Liver (tissue), 9 donors: ENCODE results near the gene IGSF6. TPM values are rescaled to one million over a fixed set of nuclear protein-coding genes. Genes with fewer than 3 reads are reported as not detected.
"Not testable (repeated sequence)": the region's sequence is repeated elsewhere in the genome, so short reads cannot be mapped to it uniquely, and the experiment has no call there.

ENCODE experiments used
- DNase-seq: peaks from one replicate; pipeline ENCODE4 v3.0.0-alpha.2; 2017; ENCODE audit warnings: low spot score
- H3K27ac ChIP-seq, 2 donors: one replicate each; pipeline ENCODE4 v1.7.0; 2013; ENCODE audit warnings: inconsistent platforms in 2 of 2, low read length in 2 of 2, control low read depth in 1 of 2, low read depth in 1 of 2, mild to moderate bottlenecking in 1 of 2
- H3K27me3 ChIP-seq, 4 donors: one replicate each; pipeline versions ENCODE4 v1.6.1 to v1.7.0; 2013; ENCODE audit warnings: low read length in 3 of 4, inconsistent platforms in 1 of 4, mild to moderate bottlenecking in 1 of 4, moderate library complexity in 1 of 4; ENCODE audit not compliant: control insufficient read depth in 4 of 4, insufficient read depth in 4 of 4
- H3K36me3 ChIP-seq, 4 donors: one replicate each; pipeline versions ENCODE4 v1.6.1 to v1.7.0; 2013; ENCODE audit warnings: low read length in 3 of 4, mild to moderate bottlenecking in 3 of 4, low read depth in 1 of 4, moderate library complexity in 1 of 4; ENCODE audit not compliant: control insufficient read depth in 4 of 4, insufficient read depth in 3 of 4
- H3K4me1 ChIP-seq, 4 donors: one replicate each; pipeline versions ENCODE4 v1.6.1 to v1.7.0; 2013; ENCODE audit warnings: low read length in 3 of 4, mild to moderate bottlenecking in 3 of 4, moderate library complexity in 1 of 4; ENCODE audit not compliant: control insufficient read depth in 4 of 4, insufficient read depth in 4 of 4
- H3K4me3 ChIP-seq, 3 donors: one replicate each; pipeline versions ENCODE4 v1.6.1 to v1.7.0; 2013; ENCODE audit warnings: low read length in 3 of 3, control low read depth in 1 of 3, low read depth in 1 of 3, mild to moderate bottlenecking in 1 of 3
- H3K9ac ChIP-seq, 2 donors: one replicate each; pipeline ENCODE4 v1.7.0; 2013; ENCODE audit warnings: low read length in 2 of 2, mild to moderate bottlenecking in 2 of 2, moderate library complexity in 2 of 2, control low read depth in 1 of 2, low read depth in 1 of 2
- H3K9me3 ChIP-seq, 4 donors: one replicate each; pipeline versions ENCODE4 v1.6.1 to v1.7.0; 2013; ENCODE audit warnings: low read length in 3 of 4; ENCODE audit not compliant: control insufficient read depth in 4 of 4
- EGR1 ChIP-seq, 2 donors: IDR thresholded peaks; 2 replicates each; pipeline ENCODE4 v1.6.1; 2016 to 2018; ENCODE audit warnings: antibody characterized with exemption in 2 of 2, low read depth in 2 of 2
- FOXA1 ChIP-seq: IDR thresholded peaks from 2 replicates; pipeline ENCODE4 v1.6.1; 2016; ENCODE audit warnings: antibody characterized with exemption
- GABPA ChIP-seq, 2 donors: IDR thresholded peaks in 1 of 2; conservative IDR thresholded peaks in 1 of 2; 2 replicates each; pipeline ENCODE4 v1.6.1; 2016; ENCODE audit warnings: antibody characterized with exemption in 2 of 2, mild to moderate bottlenecking in 1 of 2, moderate library complexity in 1 of 2
- HNF4A ChIP-seq, 2 donors: conservative IDR thresholded peaks; 2 replicates each; pipeline ENCODE4 v1.6.1; 2016; ENCODE audit warnings: antibody characterized with exemption in 2 of 2, mild to moderate bottlenecking in 2 of 2
- HNF4G ChIP-seq: IDR thresholded peaks from 2 replicates; pipeline ENCODE4 v1.6.1; 2016; ENCODE audit warnings: antibody characterized with exemption
- JUND ChIP-seq, 2 donors: IDR thresholded peaks; 2 replicates each; pipeline ENCODE4 v1.6.1; 2016; ENCODE audit warnings: antibody characterized with exemption in 2 of 2
- NR2F2 ChIP-seq: IDR thresholded peaks from 2 replicates; pipeline ENCODE4 v1.6.1; 2016; ENCODE audit warnings: antibody characterized with exemption
- RXRA ChIP-seq, 2 donors: IDR thresholded peaks; 2 replicates each; pipeline ENCODE4 v1.6.1; 2017 to 2018; ENCODE audit warnings: antibody characterized with exemption in 2 of 2, mild to moderate bottlenecking in 1 of 2
- SP1 ChIP-seq: IDR thresholded peaks from 2 replicates; pipeline ENCODE4 v1.6.1; 2018; ENCODE audit warnings: antibody characterized with exemption, mild to moderate bottlenecking
- TAF1 ChIP-seq: conservative IDR thresholded peaks from 2 replicates; pipeline ENCODE4 v1.6.1; 2016; ENCODE audit warnings: antibody characterized with exemption, mild to moderate bottlenecking
- YY1 ChIP-seq: IDR thresholded peaks from 2 replicates; pipeline ENCODE4 v1.6.1; 2016; ENCODE audit warnings: antibody characterized with exemption, mild to moderate bottlenecking
- WGBS: extraction: QIAGEN DNeasy Blood & Tissue Kit; methylation state at CpG from one replicate; pipeline ENCODE4 v1.1.7; 2013; 5-methylcytosine and 5-hydroxymethylcytosine counted together
- polyA plus RNA-seq, 2 donors: library from polyadenylated mRNA; stranded (reverse) in 1 of 2; unstranded in 1 of 2; fragments of 200-250 nt in 1 of 2; fragments of >200 nt in 1 of 2; fragmentation: Nextera tagmentation in 1 of 2; extraction: Ambion mirVana in 1 of 2; gene quantifications; one replicate each; pipeline versions ENCODE4 v1.2.1 to v1.2.3, GENCODE V29; 2013 to 2015
- total RNA-seq, 2 donors: library from RNA; depleted of rRNA; stranded (reverse); fragments of >200 nt; gene quantifications; one replicate each; pipeline ENCODE4 v1.2.3, GENCODE V29; 2014
- TF ChIP-seq, protein P1 (sequence below): IDR thresholded peaks from 2 replicates; pipeline ENCODE4 v1.6.1; 2016; ENCODE audit warnings: antibody characterized with exemption
- TF ChIP-seq, protein P2 (sequence below): fragments of 150-350 bp; IDR thresholded peaks from 2 replicates; pipeline ENCODE4 v1.5.1; 2017; ENCODE audit warnings: improper control_type of control experiment, low read depth, low read length; ENCODE audit not compliant: missing input control
- TF ChIP-seq, protein P3 (sequence below): IDR thresholded peaks from 2 replicates; pipeline ENCODE4 v1.6.1; 2016; ENCODE audit warnings: antibody characterized with exemption
- TF ChIP-seq, protein P4 (sequence below): IDR thresholded peaks from 2 replicates; pipeline ENCODE4 v1.6.1; 2016; ENCODE audit warnings: antibody characterized with exemption
- TF ChIP-seq, protein P5 (sequence below): IDR thresholded peaks from 2 replicates; pipeline ENCODE4 v1.6.1; 2016; ENCODE audit warnings: antibody characterized with exemption, mild to moderate bottlenecking
- donor health status: healthy.
- donor health status: healthy.
- donor health status: healthy.
- donor health status: healthy.
- donor health status: healthy.

Gene IGSF6
- total and polyA plus RNA-seq, 4 donors: 2.6 to 27.3 (median 5.4) TPM

DNA sequence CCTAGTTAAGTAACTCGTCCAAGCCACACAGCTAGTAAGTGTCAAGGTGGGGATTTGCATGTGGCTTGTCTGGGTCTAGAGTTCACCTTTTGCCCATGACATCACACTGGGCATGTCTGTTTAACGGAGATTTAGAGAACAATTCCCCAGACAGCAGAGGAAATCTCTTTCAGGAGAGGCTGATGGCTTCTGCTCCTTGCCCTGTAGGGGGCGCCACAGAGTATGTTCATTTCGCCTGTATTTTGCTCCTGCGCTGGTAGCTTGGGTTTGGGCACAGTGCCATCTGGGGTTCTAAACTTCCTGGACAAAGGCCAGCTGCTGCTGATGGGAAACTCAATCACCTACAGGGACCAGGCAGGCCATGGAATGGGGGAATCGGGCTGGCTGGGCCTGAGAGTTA is 31.8 kb upstream of the IGSF6 start:
- Histone ChIP-seq H3K4me3 (no peak overlapping the region), H3K27ac (no peak overlapping the region), H3K27me3 (no peaks in the 10 kb centered on the region), H3K9me3 (no peaks in the 10 kb centered on the region), H3K4me1 (no peaks in the 10 kb centered on the region), H3K9ac (no peak overlapping the region), H3K36me3 (no peaks in the 10 kb centered on the region)
- peak; percentile 41 for DNase-seq
- 31% methylated on average over 6 of the region's 6 CpGs for WGBS
- no peak for TF ChIP-seq EGR1 (IDR thresholded peaks at IDR 0.05; ENCODE audit: low read depth in 2 of 2)
- no peak for TF ChIP-seq HNF4A (conservative IDR thresholded peaks at IDR 0.05)
- TF ChIP-seq SP1: no peak
- TF ChIP-seq, protein P1, sequence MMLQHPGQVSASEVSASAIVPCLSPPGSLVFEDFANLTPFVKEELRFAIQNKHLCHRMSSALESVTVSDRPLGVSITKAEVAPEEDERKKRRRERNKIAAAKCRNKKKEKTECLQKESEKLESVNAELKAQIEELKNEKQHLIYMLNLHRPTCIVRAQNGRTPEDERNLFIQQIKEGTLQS: no peak
- TF ChIP-seq, protein P2, sequence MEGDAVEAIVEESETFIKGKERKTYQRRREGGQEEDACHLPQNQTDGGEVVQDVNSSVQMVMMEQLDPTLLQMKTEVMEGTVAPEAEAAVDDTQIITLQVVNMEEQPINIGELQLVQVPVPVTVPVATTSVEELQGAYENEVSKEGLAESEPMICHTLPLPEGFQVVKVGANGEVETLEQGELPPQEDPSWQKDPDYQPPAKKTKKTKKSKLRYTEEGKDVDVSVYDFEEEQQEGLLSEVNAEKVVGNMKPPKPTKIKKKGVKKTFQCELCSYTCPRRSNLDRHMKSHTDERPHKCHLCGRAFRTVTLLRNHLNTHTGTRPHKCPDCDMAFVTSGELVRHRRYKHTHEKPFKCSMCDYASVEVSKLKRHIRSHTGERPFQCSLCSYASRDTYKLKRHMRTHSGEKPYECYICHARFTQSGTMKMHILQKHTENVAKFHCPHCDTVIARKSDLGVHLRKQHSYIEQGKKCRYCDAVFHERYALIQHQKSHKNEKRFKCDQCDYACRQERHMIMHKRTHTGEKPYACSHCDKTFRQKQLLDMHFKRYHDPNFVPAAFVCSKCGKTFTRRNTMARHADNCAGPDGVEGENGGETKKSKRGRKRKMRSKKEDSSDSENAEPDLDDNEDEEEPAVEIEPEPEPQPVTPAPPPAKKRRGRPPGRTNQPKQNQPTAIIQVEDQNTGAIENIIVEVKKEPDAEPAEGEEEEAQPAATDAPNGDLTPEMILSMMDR: no peak
- TF ChIP-seq, protein P3, sequence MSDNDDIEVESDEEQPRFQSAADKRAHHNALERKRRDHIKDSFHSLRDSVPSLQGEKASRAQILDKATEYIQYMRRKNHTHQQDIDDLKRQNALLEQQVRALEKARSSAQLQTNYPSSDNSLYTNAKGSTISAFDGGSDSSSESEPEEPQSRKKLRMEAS: no peak
- TF ChIP-seq HNF4G: no peak
- no peak for TF ChIP-seq YY1
- no peak for TF ChIP-seq NR2F2
- no peak for TF ChIP-seq RXRA (IDR thresholded peaks at IDR 0.05)

DNA sequence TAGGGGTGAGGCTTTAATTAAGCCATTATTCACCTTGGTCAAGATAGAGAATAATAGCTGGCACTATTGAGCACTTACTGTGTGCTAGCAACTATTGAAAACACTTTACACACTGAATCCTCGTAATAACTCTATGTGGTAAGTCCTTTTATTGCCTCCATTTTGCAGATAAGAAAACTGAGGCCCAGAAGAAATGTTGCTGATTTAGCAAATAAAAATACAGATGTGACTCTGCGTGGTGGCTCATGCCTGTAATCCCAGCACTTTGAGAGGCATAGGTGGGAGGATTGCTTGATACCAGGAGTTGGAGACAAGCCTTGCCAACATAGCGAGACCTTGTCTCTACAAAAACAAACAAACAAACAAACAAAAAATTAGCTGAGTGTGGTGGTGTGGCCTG is 30.8 kb upstream of the IGSF6 start:
- Histone ChIP-seq H3K9ac (no peak overlapping the region), H3K4me3 (no peak overlapping the region), H3K4me1 (no peaks in the 10 kb centered on the region), H3K9me3 (no peaks in the 10 kb centered on the region), H3K36me3 (no peaks in the 10 kb centered on the region), H3K27ac (no peak overlapping the region), H3K27me3 (no peaks in the 10 kb centered on the region)
- TF ChIP-seq JUND (IDR thresholded peaks at IDR 0.05): no peak
- TF ChIP-seq TAF1: no peak
- TF ChIP-seq, protein P3: no peak
- TF ChIP-seq HNF4A (conservative IDR thresholded peaks at IDR 0.05): no peak
- TF ChIP-seq, protein P4, sequence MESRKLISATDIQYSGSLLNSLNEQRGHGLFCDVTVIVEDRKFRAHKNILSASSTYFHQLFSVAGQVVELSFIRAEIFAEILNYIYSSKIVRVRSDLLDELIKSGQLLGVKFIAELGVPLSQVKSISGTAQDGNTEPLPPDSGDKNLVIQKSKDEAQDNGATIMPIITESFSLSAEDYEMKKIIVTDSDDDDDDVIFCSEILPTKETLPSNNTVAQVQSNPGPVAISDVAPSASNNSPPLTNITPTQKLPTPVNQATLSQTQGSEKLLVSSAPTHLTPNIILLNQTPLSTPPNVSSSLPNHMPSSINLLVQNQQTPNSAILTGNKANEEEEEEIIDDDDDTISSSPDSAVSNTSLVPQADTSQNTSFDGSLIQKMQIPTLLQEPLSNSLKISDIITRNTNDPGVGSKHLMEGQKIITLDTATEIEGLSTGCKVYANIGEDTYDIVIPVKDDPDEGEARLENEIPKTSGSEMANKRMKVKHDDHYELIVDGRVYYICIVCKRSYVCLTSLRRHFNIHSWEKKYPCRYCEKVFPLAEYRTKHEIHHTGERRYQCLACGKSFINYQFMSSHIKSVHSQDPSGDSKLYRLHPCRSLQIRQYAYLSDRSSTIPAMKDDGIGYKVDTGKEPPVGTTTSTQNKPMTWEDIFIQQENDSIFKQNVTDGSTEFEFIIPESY: no peak
- TF ChIP-seq HNF4G: no peak
- TF ChIP-seq SP1: no peak
- no peak for TF ChIP-seq RXRA (IDR thresholded peaks at IDR 0.05)
- TF ChIP-seq, protein P5, sequence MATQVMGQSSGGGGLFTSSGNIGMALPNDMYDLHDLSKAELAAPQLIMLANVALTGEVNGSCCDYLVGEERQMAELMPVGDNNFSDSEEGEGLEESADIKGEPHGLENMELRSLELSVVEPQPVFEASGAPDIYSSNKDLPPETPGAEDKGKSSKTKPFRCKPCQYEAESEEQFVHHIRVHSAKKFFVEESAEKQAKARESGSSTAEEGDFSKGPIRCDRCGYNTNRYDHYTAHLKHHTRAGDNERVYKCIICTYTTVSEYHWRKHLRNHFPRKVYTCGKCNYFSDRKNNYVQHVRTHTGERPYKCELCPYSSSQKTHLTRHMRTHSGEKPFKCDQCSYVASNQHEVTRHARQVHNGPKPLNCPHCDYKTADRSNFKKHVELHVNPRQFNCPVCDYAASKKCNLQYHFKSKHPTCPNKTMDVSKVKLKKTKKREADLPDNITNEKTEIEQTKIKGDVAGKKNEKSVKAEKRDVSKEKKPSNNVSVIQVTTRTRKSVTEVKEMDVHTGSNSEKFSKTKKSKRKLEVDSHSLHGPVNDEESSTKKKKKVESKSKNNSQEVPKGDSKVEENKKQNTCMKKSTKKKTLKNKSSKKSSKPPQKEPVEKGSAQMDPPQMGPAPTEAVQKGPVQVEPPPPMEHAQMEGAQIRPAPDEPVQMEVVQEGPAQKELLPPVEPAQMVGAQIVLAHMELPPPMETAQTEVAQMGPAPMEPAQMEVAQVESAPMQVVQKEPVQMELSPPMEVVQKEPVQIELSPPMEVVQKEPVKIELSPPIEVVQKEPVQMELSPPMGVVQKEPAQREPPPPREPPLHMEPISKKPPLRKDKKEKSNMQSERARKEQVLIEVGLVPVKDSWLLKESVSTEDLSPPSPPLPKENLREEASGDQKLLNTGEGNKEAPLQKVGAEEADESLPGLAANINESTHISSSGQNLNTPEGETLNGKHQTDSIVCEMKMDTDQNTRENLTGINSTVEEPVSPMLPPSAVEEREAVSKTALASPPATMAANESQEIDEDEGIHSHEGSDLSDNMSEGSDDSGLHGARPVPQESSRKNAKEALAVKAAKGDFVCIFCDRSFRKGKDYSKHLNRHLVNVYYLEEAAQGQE: no peak
- TF ChIP-seq, protein P1: no peak
- TF ChIP-seq FOXA1: no peak
- TF ChIP-seq GABPA (IDR thresholded peaks at IDR 0.05 in 1 of 2, conservative IDR thresholded peaks at IDR 0.05 in 1 of 2): no peak
- TF ChIP-seq YY1: no peak
- TF ChIP-seq NR2F2: no peak
- TF ChIP-seq, protein P2: no peak
- WGBS: 70% methylated on average over 3 of the region's 3 CpGs
- no peak for DNase-seq

DNA sequence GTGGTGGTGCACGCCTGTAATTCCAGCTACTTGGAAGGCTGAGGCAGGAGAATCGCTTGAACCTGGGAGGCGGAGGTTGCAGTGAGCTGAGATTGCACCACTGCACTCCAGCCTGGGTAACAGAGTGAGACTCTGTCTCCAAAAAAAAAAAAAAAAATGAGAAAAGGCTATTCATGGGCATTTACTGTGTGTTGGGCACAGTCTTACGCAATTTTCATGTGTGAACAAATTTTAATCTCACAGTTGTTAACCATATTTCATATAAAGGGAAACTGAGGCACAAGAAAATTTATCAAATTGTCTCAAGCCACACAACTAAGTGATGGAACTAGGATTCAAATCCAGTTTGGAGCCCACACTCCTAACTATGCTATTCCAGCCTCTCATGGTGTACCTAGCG is 28.3 kb upstream of the IGSF6 start:
- H3K9me3 ChIP-seq, H3K27me3 ChIP-seq, H3K4me3 ChIP-seq, H3K36me3 ChIP-seq, H3K9ac ChIP-seq, DNase-seq, H3K4me1 ChIP-seq, H3K27ac ChIP-seq: not testable (repeated sequence)
- 90% methylated on average over 5 of the region's 5 CpGs for WGBS
